GOT3 (cell line): ENCODE data around the gene ZBTB7B.

Experiments
- DNase-seq: peaks from one replicate; lab custom pipeline; 2025; ENCODE audit warnings: mixed read lengths; lab: John Stamatoyannopoulos, UW

ZBTB7B gene

DNA sequence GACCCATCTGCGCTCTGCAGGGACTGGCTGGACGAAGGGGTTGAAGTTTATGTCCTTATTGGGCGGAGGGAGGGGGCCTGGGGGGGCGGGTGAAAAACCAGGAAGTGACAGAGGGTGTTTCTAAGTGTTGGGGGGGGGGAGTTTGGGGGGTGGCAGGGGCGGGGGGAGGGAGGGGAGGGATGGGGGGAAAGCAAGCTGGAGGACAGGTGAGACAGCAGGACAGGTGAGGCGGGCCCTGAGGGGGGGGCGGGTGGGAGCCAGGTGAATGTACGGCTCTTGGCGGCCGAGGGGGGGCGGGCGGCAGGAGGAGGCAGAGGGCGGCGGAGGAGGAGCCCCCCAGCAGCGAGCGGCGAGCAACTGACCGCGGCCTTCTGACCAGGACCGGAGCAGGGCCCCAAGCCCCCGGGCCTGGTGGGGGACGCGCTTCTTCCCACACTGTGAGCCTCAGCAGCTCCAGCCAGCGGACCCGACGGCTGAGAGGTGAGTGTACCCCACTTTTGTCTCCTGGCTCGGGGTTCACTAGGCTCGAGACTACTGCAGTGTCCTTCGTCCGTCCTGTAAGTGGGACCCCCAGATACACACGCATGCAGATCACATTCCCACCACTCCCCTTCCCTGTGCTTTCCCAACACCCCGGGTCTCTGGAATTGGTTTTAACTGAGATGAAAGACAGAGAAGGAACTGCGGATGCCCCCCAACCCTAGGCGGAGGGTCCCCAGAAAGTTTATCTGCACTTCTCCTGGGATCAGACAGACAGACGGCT is at the start of gene ZBTB7B:
TSS of gene ZBTB7B (plus strand) at position 339 of the 763 bp plus-strand sequence. CDS start 11,859 bp downstream, outside the sequence.
- no peak for DNase-seq

DNA sequence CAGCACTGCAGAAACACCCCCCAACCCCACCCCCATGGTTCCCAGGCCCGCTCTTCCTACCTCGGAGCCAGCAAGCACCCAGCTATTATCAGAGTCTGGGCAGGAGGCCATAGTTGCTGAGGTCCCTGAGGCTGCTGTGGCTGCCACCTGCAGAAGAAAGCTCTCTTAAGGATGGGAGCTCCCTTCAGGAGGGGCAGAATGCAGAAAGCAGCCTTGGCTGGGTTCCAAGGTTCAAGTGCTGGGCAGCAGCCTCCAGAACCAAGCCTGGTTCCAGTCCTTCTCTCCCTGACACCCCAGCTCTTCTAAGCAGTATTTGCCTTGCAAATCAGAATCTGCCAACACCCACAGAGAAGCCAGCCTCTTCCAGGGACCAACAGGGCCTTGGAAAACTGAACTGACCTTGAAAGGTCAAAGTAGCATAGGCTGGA is 49.0 kb upstream of the ZBTB7B start:
- DNase-seq = no peak

DNA sequence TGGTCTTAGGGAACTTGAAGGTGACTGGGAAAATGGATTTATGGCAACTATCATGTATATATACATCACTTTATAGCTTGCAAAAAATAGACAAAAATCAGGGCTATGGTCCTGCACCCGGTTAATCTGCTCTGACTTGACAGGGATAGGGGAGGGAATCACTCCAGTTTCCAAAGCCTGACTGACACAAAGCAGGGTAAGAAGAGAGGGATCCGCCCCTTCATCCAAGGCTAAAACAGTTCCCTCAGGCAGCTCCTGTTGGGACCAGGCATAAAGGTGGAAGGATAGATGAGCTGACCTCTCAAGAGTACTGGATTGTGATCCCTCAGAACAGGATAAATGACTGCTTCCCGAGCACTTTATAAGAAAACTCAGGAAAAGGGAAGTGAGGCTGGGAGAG is 48.1 kb upstream of the ZBTB7B start:
- no peak for DNase-seq

DNA sequence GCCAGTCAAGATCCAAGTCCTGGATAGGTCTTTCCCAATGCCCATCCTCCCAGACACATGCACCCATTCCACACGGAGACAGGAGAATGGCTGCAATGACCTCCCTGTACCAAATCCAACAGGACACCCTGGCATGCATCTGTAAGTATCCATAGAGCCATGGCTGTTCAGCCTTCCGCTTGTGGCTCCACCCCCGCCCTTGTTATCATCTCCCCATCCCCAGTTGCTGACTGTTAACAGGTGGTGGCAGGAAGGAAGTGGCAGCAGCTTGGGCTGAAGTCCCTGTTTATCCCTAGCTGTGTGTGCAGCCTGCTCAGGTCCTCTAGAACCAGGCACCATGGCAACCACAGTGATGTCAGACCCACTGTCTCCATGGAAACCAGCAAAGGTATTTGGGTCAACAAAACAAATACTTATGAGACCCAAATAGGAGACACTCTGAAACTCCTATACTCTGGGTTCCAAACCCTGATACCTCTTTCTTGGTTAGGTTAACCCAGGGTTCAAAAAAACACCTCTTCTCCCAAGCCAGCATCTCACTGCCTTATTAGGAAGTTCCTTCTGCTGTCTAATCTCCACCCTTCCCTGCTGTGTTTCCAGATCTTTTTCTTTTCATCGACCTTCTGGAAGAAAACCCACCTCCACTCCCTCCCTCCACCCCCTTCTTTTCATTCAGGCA is 47.4 kb upstream of the ZBTB7B start:
- no peak for DNase-seq

DNA sequence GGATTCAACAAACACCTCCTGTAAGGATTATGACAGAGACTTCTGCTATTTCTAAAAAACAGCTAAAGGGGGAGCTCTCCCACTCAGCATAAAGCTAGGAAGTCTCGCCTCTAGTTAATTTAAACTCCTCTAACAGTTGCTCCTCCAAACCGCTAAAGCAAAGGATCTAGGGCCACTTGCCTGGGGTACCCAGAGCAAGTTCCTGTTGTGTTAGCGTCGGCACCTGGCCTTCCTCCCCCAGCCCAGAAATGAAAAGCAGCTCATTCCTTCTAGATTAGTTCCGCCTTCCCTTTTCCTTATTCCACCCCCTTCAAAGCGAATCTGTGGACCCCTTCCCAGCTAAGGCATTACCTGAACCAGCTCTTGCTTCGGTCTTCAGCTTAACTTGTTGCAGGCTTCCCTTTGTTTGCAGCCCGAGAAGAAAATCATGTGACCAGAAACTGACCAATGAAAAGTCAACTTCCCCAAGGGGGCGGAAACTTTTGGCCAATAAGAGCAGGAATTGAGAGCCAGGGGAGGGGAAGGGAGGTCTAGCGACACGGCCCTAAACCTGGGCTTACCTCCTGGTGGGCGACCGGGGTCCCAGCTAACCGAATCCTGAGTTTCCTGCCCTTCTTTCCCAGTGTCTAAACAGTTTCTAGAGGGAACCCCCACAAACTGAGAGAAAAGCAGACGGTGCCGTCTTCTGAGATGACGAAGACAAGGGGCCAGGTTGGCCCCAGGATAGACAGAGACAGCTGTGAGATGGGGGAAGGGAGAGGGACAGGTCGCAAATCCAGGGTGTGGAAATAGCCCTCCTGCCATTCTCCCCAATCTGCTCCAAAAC is 46.7 kb upstream of the ZBTB7B start, which contains the start of gene PBXIP1:
TSS of gene PBXIP1 (minus strand) at position 382 of the 826 bp plus-strand sequence. CDS start 2,378 bp downstream, outside the sequence.
- peak; percentile 25 for DNase-seq

DNA sequence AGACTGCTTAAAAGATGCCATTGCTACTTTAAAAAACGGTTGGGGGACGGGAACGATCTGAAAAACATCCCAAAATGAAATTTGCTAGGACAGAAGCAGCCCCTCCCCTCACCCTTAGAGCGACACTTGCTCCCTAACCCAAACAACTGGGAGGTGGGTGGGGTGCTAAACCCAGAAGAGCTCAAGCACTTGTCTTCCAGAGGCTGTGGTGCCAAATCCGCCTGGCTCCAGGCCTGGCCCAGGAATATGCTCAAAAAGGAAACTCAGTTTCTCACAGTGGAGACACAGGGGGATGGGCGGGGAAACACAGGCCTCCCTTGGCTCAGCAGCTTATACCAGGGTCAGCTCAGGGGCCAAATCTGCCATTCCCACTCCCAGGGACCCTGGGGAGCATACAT is 46.1 kb upstream of the ZBTB7B start:
- DNase-seq = no peak

DNA sequence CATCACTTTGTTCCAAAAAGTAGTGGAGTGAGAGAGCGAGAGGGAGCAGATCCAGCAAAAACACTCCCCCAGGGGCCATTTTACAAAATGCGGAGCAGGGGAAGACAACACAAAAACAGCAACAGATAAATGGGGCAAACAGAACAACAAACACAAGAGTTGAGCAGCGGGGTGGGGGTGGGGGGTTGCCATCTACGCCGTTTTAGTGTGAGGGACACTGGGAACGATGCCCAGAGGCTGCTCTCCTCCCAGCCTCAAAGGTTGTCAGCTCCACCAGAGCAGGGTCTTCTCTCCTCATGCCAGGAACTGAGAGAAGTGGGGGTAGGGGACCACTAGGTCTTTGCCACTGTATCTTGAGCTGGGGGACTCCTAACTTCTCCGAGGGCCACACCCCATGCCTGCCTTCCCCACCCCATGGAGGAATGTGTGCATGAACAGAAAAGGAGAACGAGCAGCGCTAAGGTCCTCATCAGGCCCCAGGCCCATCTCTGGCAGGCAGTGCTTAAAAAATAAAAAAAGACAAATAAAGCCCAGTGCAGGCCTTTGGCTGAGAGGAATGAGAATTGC is 45.4 kb upstream of the ZBTB7B start:
- no peak for DNase-seq

DNA sequence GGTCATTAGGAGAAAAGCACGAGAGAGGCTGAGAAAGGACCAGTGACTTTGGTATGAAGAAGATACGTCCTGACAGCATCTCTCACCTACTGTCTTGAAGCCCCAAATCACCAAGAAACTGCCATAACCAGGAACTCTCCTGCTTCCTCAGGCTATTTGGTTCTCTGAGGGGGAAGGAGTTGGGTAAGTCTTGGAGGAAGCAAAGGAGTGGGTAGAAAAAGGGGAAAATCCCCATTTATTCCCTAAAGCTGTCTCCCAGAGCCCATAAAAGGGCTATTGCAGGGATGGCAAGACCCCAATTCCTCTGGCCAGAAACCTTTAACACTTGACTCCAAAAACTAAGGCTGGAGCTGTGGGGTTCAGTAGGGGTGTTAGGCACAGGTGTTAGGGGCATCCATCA is 44.6 kb upstream of the ZBTB7B start:
- no peak for DNase-seq

DNA sequence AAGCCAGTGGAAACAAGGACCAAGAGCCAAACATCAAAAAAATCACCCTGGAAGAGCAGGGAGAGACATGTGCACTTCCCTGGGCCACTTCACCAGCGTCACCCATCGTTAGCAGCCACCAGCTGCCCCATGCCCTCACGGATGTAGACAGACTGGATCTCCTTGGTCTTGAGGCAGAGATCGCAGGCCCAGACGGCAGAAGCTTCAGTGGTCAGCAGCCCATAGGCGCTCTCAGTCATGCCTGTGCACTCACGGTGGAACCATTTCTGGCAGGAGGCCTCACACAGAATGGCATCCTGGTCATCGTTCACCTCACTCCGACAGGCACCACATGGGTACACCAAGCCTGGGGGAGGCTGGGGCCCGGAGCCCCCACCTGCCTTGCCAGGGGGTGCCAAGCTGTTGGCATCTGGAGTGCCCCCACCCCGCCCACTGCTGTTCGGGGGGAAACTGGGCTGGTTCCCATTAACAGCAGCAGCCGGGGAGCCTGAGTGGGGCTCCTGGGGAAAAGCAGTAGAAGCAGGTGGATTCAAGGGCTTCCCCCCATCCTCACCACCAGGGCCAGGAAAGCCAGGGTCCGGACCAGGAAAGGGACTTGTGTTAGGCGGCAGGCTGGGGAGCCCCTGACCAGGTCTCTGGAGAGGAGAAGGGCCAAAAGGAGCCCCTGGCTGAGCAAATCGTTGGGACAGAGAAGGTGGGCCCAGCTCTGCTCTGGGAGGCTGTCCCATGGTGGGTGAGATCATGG is 43.7 kb upstream of the ZBTB7B start:
- no peak for DNase-seq

DNA sequence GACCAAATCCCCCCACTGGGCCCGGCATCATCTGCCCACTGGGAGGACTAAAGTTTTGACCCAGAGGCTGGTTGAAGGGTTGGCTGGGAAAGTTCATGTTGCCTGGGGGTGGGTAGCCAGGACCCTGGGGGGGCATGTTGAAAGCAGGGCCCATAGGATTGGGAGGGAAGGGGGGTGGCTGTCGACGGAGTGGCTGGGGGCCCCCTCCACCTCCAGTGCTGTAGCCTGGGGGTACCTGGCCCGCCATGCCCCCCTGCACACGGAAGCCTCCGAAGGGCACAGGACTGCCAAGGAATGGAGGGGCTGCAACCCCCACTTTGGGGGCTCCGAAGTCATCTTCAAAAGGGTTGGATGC is 43.2 kb upstream of the ZBTB7B start:
- no peak for DNase-seq

DNA sequence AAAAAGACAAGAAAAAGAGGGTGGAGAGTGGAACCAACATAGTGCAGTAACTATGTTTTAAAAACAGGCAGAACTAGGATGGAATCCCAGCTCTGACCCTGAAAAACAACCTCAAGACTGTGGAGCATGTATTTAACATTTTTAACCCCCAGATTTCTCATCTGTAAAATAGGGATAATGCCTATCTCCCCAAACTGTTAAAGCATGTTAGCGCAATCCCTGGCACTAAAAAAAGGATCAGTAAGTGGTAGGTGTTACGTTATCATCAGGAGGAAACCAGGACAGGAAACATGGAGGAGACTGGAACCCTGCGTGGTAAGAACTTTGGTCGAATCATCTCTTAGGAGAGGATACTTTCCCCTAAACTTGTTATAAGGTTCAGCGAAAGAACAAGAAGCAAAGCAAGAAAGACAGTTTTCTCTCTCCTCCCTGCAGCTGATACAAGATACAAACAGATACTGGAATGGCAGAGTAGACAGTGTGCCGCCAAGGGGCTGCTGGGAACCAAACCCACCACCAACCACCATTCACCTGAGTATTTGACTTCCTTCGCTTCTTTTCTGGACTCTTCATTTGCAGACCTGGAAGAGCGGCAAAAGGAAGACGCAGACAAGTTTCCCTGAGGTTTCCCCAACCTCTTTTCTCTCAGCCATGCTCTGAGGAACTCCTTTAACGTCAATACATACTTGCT is 42.0 kb upstream of the ZBTB7B start:
- no peak for DNase-seq

DNA sequence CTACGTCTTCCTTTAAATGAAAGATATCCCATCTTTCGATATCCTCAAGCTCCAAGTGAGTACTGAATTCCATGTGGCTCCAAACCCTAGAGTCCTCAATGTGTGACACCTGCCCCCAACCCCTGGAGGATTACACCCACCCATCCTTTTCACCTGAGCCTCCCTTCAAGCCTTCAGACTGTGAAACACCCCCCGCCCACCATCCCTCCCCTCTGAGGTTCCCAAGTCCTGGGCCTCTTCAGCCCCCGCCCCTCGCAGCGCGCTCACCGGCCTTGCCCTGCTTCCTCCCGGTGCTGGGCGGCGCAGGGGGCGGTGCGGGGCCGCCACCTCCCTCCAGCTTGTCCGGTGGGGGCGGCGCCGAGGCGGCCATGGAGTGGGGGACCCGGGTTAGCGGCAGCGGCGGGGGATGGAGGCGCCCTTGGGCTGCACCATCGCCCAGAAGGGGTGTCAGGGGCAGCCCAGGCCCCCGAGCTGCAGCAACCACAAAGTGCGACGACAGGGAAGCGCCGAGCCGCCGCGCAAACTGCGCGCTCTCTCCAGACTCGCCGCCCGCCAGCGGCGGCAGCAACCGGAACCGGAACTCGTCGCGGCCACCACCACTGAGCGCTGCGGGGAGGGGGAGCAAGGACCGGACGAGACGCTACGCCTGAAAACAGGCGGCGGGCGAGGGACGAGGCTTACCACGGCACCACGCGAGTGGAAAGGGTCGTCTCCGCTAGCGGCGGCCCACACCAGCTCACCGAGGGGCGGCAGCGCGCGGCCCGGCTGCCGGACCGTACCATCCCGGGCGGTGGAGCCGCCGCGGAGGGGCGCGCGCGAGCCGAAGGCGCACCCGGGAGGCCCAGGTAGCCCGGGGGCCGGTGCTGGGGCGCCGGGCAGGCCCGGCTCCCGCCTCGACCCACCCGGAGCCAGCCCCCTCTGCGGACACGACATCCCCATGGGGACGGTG is 41.1 kb upstream of the ZBTB7B start, which contains the start of gene PYGO2:
TSS of gene PYGO2 (minus strand) at position 576 of the 949 bp plus-strand sequence. CDS start at position 370, 206 bp downstream.
- peak; percentile 53 for DNase-seq

DNA sequence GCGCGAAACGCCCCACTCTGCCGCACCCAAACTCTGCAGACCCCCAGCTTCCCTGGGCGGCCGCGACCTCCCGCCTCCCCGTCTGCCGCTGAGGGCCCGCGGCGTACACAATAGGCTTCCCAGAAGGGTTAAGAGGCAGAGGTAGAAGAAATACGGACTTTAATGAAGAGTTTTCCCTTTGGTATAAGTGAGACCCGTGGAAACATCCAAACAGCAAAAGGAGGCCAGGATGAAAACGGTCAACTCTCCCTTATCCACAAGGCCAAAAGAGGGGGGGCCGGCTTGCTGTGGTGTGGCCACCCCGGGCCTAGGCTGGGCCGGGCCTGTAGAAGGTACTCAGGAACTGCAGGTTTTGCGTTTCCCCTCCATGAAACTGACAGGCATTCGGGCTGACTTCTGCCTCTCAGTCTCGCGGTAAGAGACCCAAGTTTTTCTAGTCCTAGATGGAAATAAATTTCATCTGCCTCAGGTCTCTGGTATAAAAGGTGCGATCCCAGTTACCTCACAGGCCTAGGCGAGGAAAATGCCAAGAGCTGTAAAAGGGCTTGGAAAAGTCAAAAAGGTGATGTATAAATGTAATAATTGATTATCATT is 40.3 kb upstream of the ZBTB7B start:
- DNase-seq = no peak

DNA sequence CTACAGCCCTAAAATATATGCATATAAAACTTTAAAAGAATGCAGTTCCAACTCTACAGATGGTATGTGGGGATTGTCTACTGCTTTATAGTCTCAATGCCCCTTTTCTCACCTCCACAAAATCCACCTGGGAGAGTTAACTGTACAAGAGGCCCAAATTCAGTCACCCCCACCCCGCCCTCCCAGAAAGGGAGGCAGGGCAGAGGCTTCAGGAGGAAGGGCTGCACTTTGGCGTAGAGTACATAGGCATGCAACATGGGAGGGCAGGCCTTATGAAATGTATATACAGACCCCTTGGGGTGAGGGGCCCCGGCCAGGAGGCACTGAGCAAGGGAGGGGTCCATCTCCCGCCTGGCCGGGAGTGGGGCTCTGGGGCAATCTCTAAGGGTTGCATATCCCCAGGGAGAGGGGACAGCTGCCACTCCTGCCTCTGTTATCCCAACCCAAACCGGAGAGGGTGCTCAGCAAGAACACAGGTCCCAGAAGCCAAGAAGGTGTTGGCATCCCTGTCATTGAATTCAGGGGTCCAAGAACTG is 39.7 kb upstream of the ZBTB7B start:
- DNase-seq = no peak

DNA sequence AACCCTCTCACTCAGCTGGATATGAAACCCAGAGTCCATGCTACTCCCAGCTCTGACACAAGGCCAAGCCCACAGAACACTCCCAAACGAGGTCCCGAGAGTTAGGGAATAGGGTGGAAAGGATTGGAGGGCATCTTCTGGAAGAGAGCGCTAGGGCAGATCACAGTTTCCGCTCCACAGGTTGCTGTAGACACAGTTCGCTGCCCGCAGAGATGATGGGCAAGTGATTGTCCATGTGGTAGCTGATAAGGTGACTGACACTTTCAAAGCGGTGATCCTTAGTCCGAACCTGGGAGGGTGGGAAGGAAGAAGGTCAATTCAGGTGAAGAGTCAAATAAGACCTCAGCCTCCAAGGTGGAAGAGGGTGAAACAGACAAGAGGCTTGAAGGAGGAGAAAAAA is 39.0 kb upstream of the ZBTB7B start:
- no peak for DNase-seq

DNA sequence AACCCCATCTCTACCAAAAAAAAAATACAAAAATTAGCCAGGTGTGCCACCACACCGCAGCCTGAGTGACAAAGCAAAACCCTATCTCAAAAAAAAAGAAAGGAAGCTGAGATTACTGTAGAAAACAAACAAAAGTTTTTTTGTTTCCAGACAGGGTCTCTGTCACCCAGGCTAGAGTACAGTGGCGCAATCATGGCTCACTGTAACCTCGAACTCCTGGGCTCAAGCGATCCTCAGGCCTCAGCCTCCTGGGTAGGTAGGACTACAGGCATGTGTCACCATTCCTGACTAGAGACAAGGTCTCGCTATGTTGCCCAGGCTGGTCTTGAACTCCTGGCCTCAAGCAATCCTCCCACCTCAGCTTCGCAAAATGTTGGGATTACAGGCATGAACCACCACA is 38.2 kb upstream of the ZBTB7B start:
- no peak for DNase-seq

DNA sequence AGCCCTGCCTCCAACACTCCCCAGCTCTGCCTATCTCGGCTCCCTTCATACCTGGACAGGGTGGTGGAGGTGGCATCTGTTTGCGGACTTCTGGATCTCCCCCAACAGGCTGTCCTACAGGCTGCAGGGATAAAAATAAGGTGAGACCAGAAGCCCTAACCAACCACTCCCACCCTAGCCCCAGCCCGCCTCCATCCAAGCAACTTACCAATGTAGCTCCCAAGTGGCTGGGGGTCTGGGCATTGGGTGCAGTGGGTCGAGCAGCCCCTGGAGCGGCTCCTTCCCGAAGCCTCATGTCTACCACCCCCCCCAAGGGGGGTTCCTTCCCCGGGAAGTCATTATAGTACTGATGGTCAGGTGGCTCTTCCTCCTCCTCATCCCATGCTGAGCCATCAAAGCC is 36.5 kb upstream of the ZBTB7B start:
- no peak for DNase-seq

DNA sequence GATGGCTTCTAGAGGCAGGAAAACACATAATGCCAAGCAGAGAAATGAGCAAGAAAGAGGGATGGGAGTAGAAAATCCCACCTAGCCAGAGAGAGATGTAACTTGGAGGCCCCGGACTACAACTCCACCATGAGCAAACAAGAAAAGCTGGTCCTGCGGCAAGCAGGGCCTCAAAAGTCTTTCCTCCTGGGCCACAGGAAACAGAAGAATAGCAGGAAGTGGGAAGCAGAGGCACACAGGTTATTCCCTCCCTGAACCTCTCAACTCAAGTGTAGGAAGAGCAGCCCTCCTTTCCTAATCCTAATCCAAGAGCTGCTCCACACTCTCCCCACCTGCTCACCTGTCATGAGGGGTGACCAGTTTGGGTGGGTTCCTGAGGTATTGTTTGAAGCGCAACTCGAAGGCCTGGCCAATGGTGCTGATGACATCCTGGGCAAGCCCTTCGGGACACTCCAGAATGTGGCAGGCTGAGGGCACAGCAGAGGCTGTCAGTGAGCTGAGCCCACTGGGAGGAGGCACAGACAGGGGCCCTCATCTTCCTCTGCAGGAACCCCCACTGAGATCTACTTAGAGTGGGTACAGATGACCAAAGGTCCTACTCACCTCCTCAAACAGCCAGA is 35.2 kb upstream of the ZBTB7B start:
- DNase-seq = no peak

DNA sequence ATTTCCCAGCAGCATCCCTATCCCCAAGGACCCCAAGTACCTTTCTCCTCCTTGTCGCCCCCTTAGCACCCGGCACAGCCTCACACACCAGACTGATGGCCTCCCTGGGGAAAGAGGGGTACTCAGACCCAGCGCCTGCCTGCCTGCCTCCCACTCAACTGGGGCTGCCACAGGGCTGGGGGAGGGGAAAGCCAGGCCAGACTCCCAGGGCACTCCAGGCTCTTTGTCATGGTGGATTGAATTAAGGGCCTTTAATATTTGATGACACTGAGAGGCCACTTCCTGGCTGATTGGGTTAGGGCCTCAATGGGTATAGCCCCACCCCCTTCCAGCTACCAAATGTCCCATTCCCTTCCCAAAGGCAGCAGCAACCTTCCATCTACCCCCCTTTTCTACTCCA is 33.9 kb upstream of the ZBTB7B start:
- DNase-seq = no peak
